BLaER1 treated with 17β-estradiol and CSF1 and Interleukin-3, amounts not matched to agents 10 nM and 100 nM (cell line): ENCODE data around the gene FAT2.

Experiments
- H3K27ac ChIP-seq, 11 experiments: shearing (Covaris generic); formaldehyde crosslinking; 2 replicates each; pipeline ENCODE4 v1.8.1; 2022
- H3K27me3 ChIP-seq, 11 experiments: shearing (Covaris generic); formaldehyde crosslinking; 2 replicates each; pipeline ENCODE4 v1.8.1; 2022
- H3K36me3 ChIP-seq, 11 experiments: shearing (Covaris generic); formaldehyde crosslinking; 2 replicates each; pipeline ENCODE4 v1.8.1; 2022
- H3K4me1 ChIP-seq, 10 experiments: shearing (Covaris generic); formaldehyde crosslinking; 2 replicates each; pipeline ENCODE4 v1.8.1; 2022
- H3K4me2 ChIP-seq, 11 experiments: shearing (Covaris generic); formaldehyde crosslinking; 2 replicates each; pipeline ENCODE4 v1.8.1; 2022
- H3K4me3 ChIP-seq, 10 experiments: shearing (Covaris generic); formaldehyde crosslinking; 2 replicates each; pipeline ENCODE4 v1.8.1; 2022
- H3K9ac ChIP-seq, 11 experiments: shearing (Covaris generic); formaldehyde crosslinking; 2 replicates each; pipeline ENCODE4 v1.8.1; 2022
- H3K9me3 ChIP-seq, 11 experiments: shearing (Covaris generic); formaldehyde crosslinking; replicated peaks in 1 of 11; 2 replicates each; pipeline ENCODE4 v1.8.1; 2022
- H4K20me1 ChIP-seq, 11 experiments: shearing (Covaris generic); formaldehyde crosslinking; 2 replicates each; pipeline ENCODE4 v1.8.1; 2022
- Cebpa-rat ChIP-seq, 11 experiments: shearing (Covaris generic); IDR thresholded peaks; 2 replicates each; pipeline ENCODE4 v1.8.1; 2022

FAT2 gene, protein sequence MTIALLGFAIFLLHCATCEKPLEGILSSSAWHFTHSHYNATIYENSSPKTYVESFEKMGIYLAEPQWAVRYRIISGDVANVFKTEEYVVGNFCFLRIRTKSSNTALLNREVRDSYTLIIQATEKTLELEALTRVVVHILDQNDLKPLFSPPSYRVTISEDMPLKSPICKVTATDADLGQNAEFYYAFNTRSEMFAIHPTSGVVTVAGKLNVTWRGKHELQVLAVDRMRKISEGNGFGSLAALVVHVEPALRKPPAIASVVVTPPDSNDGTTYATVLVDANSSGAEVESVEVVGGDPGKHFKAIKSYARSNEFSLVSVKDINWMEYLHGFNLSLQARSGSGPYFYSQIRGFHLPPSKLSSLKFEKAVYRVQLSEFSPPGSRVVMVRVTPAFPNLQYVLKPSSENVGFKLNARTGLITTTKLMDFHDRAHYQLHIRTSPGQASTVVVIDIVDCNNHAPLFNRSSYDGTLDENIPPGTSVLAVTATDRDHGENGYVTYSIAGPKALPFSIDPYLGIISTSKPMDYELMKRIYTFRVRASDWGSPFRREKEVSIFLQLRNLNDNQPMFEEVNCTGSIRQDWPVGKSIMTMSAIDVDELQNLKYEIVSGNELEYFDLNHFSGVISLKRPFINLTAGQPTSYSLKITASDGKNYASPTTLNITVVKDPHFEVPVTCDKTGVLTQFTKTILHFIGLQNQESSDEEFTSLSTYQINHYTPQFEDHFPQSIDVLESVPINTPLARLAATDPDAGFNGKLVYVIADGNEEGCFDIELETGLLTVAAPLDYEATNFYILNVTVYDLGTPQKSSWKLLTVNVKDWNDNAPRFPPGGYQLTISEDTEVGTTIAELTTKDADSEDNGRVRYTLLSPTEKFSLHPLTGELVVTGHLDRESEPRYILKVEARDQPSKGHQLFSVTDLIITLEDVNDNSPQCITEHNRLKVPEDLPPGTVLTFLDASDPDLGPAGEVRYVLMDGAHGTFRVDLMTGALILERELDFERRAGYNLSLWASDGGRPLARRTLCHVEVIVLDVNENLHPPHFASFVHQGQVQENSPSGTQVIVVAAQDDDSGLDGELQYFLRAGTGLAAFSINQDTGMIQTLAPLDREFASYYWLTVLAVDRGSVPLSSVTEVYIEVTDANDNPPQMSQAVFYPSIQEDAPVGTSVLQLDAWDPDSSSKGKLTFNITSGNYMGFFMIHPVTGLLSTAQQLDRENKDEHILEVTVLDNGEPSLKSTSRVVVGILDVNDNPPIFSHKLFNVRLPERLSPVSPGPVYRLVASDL (N-terminal part only)

DNA sequence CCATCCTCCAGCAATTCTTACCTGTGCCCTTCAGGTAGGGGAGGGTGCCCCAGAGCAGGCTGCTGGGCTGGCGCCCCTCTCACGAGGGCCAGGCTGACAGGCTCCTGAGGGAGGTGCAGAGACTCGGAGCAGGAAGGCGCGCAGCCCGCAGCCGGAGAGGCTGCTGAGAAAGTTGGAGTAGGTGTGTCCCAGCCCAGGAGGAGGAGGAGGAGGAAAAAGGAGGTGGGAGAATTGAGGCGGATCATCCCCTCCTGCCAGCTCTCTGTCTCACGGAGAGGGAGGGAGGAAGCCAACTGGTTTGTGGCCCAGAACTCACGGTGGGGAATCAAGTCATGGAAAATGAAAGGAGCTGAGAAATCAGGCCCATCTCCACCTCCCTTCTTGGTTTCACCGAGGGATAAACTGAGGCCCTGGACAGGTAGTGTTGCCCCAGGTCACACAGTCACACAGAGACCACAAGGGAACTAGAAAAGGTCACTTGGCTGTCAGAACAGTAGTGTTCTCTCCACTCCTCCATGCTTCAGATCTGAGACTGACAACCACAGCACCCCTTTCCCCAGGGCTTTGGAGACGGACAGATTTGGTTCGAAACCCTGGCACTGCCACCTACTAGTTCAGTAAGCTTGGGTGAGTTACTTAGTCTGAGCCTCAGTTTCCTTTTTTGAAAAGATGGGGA is at the start of gene FAT2:
Gene FAT2, minus strand, starts transcription at position 188 of the 676 bp plus-strand sequence. CDS start 22,400 bp downstream, outside the sequence.
- Histone ChIP-seq H4K20me1 (no peaks in the 10 kb centered on the region), H3K4me3 (no peak within 1 kb of the TSS), H3K27ac (no peak within 1 kb of the TSS), H3K27me3 (no peaks in the 10 kb centered on the region), H3K9ac (no peak within 1 kb of the TSS), H3K9me3 (no peaks in the 10 kb centered on the region), H3K4me2 (peak within 1 kb of the TSS in 1 of 11 experiments; percentile 14; a peak in 1 of 22 replicates), H3K36me3 (no peaks in the 10 kb centered on the region), H3K4me1 (peaks cover 5 to 32% (median 10%) of the 10 kb centered on the region in 10 experiments; a peak in 17 of 20 replicates)
- no peak for TF ChIP-seq Cebpa-rat (IDR thresholded peaks at IDR 0.05)

DNA sequence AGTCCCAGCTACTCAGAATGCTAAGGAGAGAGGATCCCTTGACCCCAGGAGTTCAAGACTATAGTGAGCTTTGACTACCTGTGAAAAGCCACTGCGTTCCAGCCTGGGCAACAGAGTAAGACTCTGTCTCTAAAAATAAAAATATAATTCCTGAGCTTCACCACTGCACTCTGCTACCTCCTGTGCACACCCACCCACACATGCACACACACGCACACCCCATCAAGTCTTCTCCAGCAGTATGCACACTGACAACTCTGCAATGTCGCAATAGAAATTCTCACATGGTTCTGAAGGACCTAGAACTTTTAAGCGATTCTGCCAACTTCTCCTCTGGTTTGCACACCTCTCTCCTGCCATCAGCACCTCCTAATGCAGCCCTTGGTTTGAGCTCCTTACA is 47.5 kb upstream of the FAT2 start:
- H3K4me1 ChIP-seq = peaks cover 13 to 31% (median 20%) of the 10 kb centered on the region in 10 experiments
- no peak overlapping the region for H3K4me2 ChIP-seq
- H3K4me3 ChIP-seq = no peak overlapping the region
- H3K27ac ChIP-seq = no peak overlapping the region
- no peak overlapping the region for H3K9ac ChIP-seq
- peak in 4 of 11 experiments; percentile 22 to 49 (median 27); a peak in 3 of 22 replicates for TF ChIP-seq Cebpa-rat (IDR thresholded peaks at IDR 0.05)
- no peaks in the 10 kb centered on the region for H4K20me1 ChIP-seq
- H3K27me3 ChIP-seq = no peaks in the 10 kb centered on the region
- H3K36me3 ChIP-seq = no peaks in the 10 kb centered on the region
- H3K9me3 ChIP-seq = no peaks in the 10 kb centered on the region

DNA sequence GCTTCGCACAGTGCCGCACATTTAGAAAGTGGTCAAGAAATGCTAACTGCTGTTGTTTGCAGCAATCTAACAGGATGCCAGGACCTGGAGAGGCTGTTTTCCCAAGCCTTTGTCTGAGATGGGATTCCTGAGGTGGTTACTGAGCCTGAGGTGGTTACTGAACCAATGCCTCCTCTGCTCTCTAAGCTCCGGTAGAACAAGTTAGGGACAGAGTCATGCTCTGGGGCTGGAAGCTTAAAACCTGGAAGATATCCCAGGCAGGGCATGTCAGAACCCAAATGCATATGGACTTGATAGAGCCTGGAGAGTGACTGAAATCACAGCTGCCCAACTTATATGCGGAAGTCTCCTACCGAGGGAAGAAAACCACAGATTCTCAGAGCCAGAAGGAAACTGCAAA is 46.5 kb upstream of the FAT2 start:
- H3K9me3 ChIP-seq = no peaks in the 10 kb centered on the region
- peak overlapping the region in 2 of 11 experiments; percentile 25 to 35; a peak in 2 of 22 replicates for H3K4me2 ChIP-seq
- no peak overlapping the region for H3K27ac ChIP-seq
- H3K27me3 ChIP-seq = no peaks in the 10 kb centered on the region
- no peak overlapping the region for H3K4me3 ChIP-seq
- H3K36me3 ChIP-seq = no peaks in the 10 kb centered on the region
- H4K20me1 ChIP-seq = no peaks in the 10 kb centered on the region
- no peak overlapping the region for H3K9ac ChIP-seq
- TF ChIP-seq Cebpa-rat (IDR thresholded peaks at IDR 0.05) = no peak
- H3K4me1 ChIP-seq = peaks cover 13 to 31% (median 20%) of the 10 kb centered on the region in 10 experiments

DNA sequence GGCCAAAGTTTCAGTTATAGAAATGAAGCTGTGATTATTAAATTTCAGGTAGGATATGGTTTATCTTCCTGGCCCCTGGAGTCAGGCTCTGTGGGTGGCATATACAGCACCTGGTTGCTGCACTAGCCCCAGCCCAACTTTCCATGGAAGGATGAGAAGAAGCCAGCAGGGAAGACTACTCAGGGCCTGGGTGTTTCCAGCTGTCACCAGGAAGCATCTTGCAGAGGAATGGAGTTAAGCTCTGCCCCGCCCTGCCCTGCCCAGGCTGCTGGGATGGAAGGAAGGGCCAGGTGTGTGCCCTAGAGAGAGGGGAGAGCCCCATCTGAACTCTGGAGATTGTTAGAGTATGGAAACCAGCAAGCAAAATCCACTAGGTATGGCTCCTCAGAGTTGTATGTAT is 42.8 kb upstream of the FAT2 start:
- Histone ChIP-seq H3K27me3 (no peaks in the 10 kb centered on the region), H3K27ac (no peak overlapping the region), H3K4me1 (peaks cover 0 to 8% (median 0%) of the 10 kb centered on the region in 10 experiments; a peak in 3 of 20 replicates), H3K4me3 (no peak overlapping the region), H3K36me3 (no peaks in the 10 kb centered on the region), H3K9me3 (no peaks in the 10 kb centered on the region), H3K9ac (no peak overlapping the region), H4K20me1 (no peaks in the 10 kb centered on the region), H3K4me2 (no peak overlapping the region)
- no peak for TF ChIP-seq Cebpa-rat (IDR thresholded peaks at IDR 0.05)

DNA sequence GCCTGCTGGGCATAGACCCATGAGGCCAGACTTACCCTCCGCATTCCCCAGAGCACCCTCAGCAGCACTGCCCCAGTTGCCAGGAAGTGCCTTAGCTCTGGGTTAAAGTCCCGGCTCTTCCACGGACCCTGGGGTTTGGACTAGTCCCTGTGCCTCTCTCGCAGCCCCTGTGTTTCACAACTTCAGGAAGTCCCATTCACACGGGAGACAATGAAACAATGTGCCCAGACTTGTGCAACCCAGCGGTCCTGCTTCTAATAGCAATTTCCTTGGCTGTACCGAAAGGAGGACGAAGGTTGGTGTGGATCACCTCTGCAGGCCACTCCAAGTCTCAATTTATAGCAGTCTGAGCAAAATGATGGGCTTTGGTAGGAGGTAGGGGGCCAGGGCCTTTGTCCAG is 41.8 kb upstream of the FAT2 start:
- Histone ChIP-seq H3K4me2 (no peak overlapping the region), H3K9me3 (no peaks in the 10 kb centered on the region), H3K9ac (no peak overlapping the region), H3K27ac (no peak overlapping the region), H3K4me1 (peaks cover 0 to 5% (median 0%) of the 10 kb centered on the region in 10 experiments; a peak in 3 of 20 replicates), H3K36me3 (no peaks in the 10 kb centered on the region), H3K4me3 (no peak overlapping the region), H4K20me1 (no peaks in the 10 kb centered on the region; a peak in 1 of 22 replicates), H3K27me3 (no peaks in the 10 kb centered on the region)
- no peak for TF ChIP-seq Cebpa-rat (IDR thresholded peaks at IDR 0.05)

DNA sequence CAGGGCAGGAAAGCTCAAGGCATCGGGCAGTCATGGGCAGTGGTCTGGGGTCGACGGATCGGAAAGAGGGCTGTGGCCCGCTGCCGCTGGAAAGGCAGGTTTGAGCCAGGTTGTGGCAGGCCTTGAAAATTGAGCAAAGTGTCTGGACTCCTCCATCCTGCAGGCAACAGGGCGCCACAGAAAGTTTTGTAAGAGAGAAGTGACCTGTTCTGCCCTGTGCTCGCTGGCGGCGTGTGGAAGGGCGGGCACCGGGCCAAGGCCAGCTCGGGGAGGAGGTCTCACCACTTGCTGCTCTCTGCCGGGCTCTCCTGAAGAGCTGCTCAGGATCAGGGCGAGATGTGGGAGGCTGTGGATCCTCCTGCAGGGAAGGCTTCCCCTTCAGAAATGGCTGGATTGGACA is 41.4 kb upstream of the FAT2 start:
- no peaks in the 10 kb centered on the region for H3K36me3 ChIP-seq
- no peaks in the 10 kb centered on the region; a peak in 1 of 22 replicates for H4K20me1 ChIP-seq
- H3K4me3 ChIP-seq = no peak overlapping the region
- TF ChIP-seq Cebpa-rat (IDR thresholded peaks at IDR 0.05) = no peak
- peaks cover 0 to under 1% (median 0%) of the 10 kb centered on the region in 10 experiments; a peak in 2 of 20 replicates for H3K4me1 ChIP-seq
- H3K4me2 ChIP-seq = no peak overlapping the region
- no peaks in the 10 kb centered on the region for H3K9me3 ChIP-seq
- H3K9ac ChIP-seq = no peak overlapping the region
- no peak overlapping the region for H3K27ac ChIP-seq
- H3K27me3 ChIP-seq = no peaks in the 10 kb centered on the region

DNA sequence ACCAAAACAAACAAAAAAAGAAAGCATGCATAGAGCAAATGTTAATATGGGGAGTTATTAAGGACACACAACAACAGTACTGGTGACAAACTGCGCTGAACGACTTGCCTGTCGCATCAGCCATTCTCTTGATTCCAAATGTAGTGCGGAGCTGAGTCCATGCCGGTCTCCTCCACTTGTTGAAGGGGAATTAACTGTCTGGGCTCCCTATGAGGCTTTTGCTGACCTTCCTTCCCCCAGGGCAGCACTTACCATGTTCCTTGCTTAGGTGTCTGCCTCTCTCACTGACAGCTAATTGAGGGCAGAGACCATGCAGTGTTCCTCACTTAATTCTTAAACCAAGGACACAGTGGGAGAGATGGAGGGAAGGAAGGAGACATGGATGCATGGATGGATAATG is 40.8 kb upstream of the FAT2 start:
- H3K27ac ChIP-seq = no peak overlapping the region
- H3K4me1 ChIP-seq = no peaks in the 10 kb centered on the region
- H3K9me3 ChIP-seq = no peaks in the 10 kb centered on the region
- H3K4me2 ChIP-seq = no peak overlapping the region
- H3K27me3 ChIP-seq = no peaks in the 10 kb centered on the region
- H3K9ac ChIP-seq = no peak overlapping the region
- no peak overlapping the region for H3K4me3 ChIP-seq
- H4K20me1 ChIP-seq = no peaks in the 10 kb centered on the region; a peak in 1 of 22 replicates
- no peaks in the 10 kb centered on the region for H3K36me3 ChIP-seq
- TF ChIP-seq Cebpa-rat (IDR thresholded peaks at IDR 0.05) = no peak

DNA sequence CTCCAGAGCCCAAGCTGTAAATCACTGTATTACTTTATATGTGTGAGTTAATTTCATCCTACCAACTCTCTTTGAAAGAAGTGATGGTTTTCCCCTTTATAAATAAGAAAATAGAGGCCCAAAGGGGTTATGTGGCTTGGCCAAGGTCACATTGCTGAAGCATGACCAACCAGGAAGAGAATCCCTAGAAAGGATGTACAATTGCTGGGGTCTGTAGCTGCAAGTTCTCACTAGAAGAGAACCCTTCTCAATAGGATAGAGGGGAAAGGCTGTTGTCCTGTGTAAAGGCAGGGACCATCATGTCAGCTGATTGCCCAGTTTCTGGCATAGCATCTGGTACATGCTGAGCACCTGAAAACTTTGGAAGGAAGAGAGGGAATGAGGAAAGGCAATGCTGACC is 39.0 kb upstream of the FAT2 start:
- no peaks in the 10 kb centered on the region for H3K4me1 ChIP-seq
- H3K36me3 ChIP-seq = no peaks in the 10 kb centered on the region
- TF ChIP-seq Cebpa-rat (IDR thresholded peaks at IDR 0.05) = no peak
- H4K20me1 ChIP-seq = no peaks in the 10 kb centered on the region; a peak in 1 of 22 replicates
- H3K4me3 ChIP-seq = no peak overlapping the region
- no peak overlapping the region for H3K9ac ChIP-seq
- no peak overlapping the region for H3K4me2 ChIP-seq
- no peaks in the 10 kb centered on the region for H3K9me3 ChIP-seq
- no peaks in the 10 kb centered on the region for H3K27me3 ChIP-seq
- no peak overlapping the region for H3K27ac ChIP-seq
